ENCODE measurements around the gene CDH22.
A peak's percentile ranks its signal among the peaks of the same experiment; 100 is the strongest.

Gene CDH22

GRCh38 chr20:46325789-46326188 lies 17.5 kb upstream of the CDH22 start:
- Mint-ChIP-seq H3K4me3 (no peak overlapping the region), H3K27ac (ENCODE audit: low read depth) (no peak overlapping the region)

GRCh38 chr20:46324960-46325703 lies 16.8 kb upstream of the CDH22 start:
- Mint-ChIP-seq H3K4me3 (no peak overlapping the region), H3K36me3 (ENCODE audit: insufficient read depth) (no peaks in the 10 kb centered on the region), H3K4me1 (no peaks in the 10 kb centered on the region), H3K27ac (ENCODE audit: low read depth) (no peak overlapping the region), H3K9me3 (no peaks in the 10 kb centered on the region), H3K27me3 (peaks cover 77% of the 10 kb centered on the region)
- ATAC-seq (replicated peaks; ENCODE audit: extremely low read depth, poor library complexity, severe bottlenecking): no peak
- DNase-seq (ENCODE audit: low spot score in 2 of 2): no peak

More at GRCh38 chr20:46325789-46326188, 17.5 kb upstream of the CDH22 start:
- no peak for DNase-seq (ENCODE audit: low spot score in 2 of 2)
- Mint-ChIP-seq H3K4me1 (no peaks in the 10 kb centered on the region), H3K9me3 (no peaks in the 10 kb centered on the region), H3K27me3 (peaks cover 76% of the 10 kb centered on the region), H3K36me3 (ENCODE audit: insufficient read depth) (no peaks in the 10 kb centered on the region)
- no peak for ATAC-seq (replicated peaks; ENCODE audit: extremely low read depth, poor library complexity, severe bottlenecking)

GRCh38 chr20:46324379-46324778 lies 16.1 kb upstream of the CDH22 start:
- Mint-ChIP-seq H3K4me3 (no peak overlapping the region), H3K27me3 (peaks cover 77% of the 10 kb centered on the region), H3K27ac (ENCODE audit: low read depth) (no peak overlapping the region), H3K9me3 (no peaks in the 10 kb centered on the region), H3K4me1 (no peaks in the 10 kb centered on the region), H3K36me3 (ENCODE audit: insufficient read depth) (no peaks in the 10 kb centered on the region)
- DNase-seq (ENCODE audit: low spot score in 2 of 2) (no peak), ATAC-seq (replicated peaks; ENCODE audit: extremely low read depth, poor library complexity, severe bottlenecking) (no peak)

- no peaks in the 10 kb centered on the region for H3K36me3 Mint-ChIP-seq (ENCODE audit: insufficient read depth)
- DNase-seq (ENCODE audit: low spot score in 2 of 2) (no peak), ATAC-seq (replicated peaks; ENCODE audit: extremely low read depth, poor library complexity, severe bottlenecking) (no peak)
- no peaks in the 10 kb centered on the region for H3K4me1 Mint-ChIP-seq
- H3K27me3 Mint-ChIP-seq: peaks cover 77% of the 10 kb centered on the region
- no peak overlapping the region for H3K4me3 Mint-ChIP-seq
- no peaks in the 10 kb centered on the region for H3K9me3 Mint-ChIP-seq
- H3K27ac Mint-ChIP-seq (ENCODE audit: low read depth): no peak overlapping the region
Observed at GRCh38 chr20:46323557-46323956, 15.3 kb upstream of the CDH22 start.

- H3K4me1 Mint-ChIP-seq: no peaks in the 10 kb centered on the region
- H3K36me3 Mint-ChIP-seq (ENCODE audit: insufficient read depth): no peaks in the 10 kb centered on the region
- H3K27ac Mint-ChIP-seq (ENCODE audit: low read depth): no peak overlapping the region
- no peaks in the 10 kb centered on the region for H3K9me3 Mint-ChIP-seq
- no peak for ATAC-seq (replicated peaks; ENCODE audit: extremely low read depth, poor library complexity, severe bottlenecking)
- no peak overlapping the region for H3K4me3 Mint-ChIP-seq
- peaks cover 79% of the 10 kb centered on the region for H3K27me3 Mint-ChIP-seq
- no peak for DNase-seq (ENCODE audit: low spot score in 2 of 2)
Observed at GRCh38 chr20:46322641-46323040, 14.3 kb upstream of the CDH22 start.

- DNase-seq (ENCODE audit: low spot score in 2 of 2): no peak
- H3K27me3 Mint-ChIP-seq: peaks cover 93% of the 10 kb centered on the region
- no peaks in the 10 kb centered on the region for H3K9me3 Mint-ChIP-seq
- no peaks in the 10 kb centered on the region for H3K4me1 Mint-ChIP-seq
- no peak overlapping the region for H3K4me3 Mint-ChIP-seq
- ATAC-seq (replicated peaks; ENCODE audit: extremely low read depth, poor library complexity, severe bottlenecking): no peak
- H3K27ac Mint-ChIP-seq (ENCODE audit: low read depth): no peak overlapping the region
- no peaks in the 10 kb centered on the region for H3K36me3 Mint-ChIP-seq (ENCODE audit: insufficient read depth)
Observed at GRCh38 chr20:46317685-46318177, 9.4 kb upstream of the CDH22 start.

GRCh38 chr20:46316984-46317684 lies 8.8 kb upstream of the CDH22 start:
- DNase-seq (ENCODE audit: low spot score in 2 of 2) (no peak), ATAC-seq (replicated peaks; ENCODE audit: extremely low read depth, poor library complexity, severe bottlenecking) (no peak)
- Mint-ChIP-seq H3K9me3 (no peaks in the 10 kb centered on the region), H3K27me3 (peaks cover 93% of the 10 kb centered on the region), H3K4me3 (no peak overlapping the region), H3K36me3 (ENCODE audit: insufficient read depth) (no peaks in the 10 kb centered on the region), H3K27ac (ENCODE audit: low read depth) (no peak overlapping the region), H3K4me1 (peaks cover under 1% of the 10 kb centered on the region)

- no peak for DNase-seq (ENCODE audit: low spot score in 2 of 2)
- no peak overlapping the region for H3K4me3 Mint-ChIP-seq
- H3K36me3 Mint-ChIP-seq (ENCODE audit: insufficient read depth): peaks cover 2% of the 10 kb centered on the region
- H3K27me3 Mint-ChIP-seq: peaks cover 93% of the 10 kb centered on the region
- H3K27ac Mint-ChIP-seq (ENCODE audit: low read depth): no peak overlapping the region
- no peaks in the 10 kb centered on the region for H3K9me3 Mint-ChIP-seq
- H3K4me1 Mint-ChIP-seq: peaks cover 6% of the 10 kb centered on the region
- no peak for ATAC-seq (replicated peaks; ENCODE audit: extremely low read depth, poor library complexity, severe bottlenecking)
Observed at GRCh38 chr20:46315311-46315710, 7.0 kb upstream of the CDH22 start.

GRCh38 chr20:46312945-46313861 lies 4.9 kb upstream of the CDH22 start:
- Mint-ChIP-seq H3K9me3 (no peaks in the 10 kb centered on the region), H3K4me1 (peaks cover 6% of the 10 kb centered on the region), H3K27ac (ENCODE audit: low read depth) (no peak overlapping the region), H3K36me3 (ENCODE audit: insufficient read depth) (peaks cover 2% of the 10 kb centered on the region), H3K27me3 (peaks cover 93% of the 10 kb centered on the region), H3K4me3 (no peak overlapping the region)
- no peak for DNase-seq (ENCODE audit: low spot score in 2 of 2)
- ATAC-seq (replicated peaks; ENCODE audit: extremely low read depth, poor library complexity, severe bottlenecking): no peak

GRCh38 chr20:46312075-46312944 lies 4.0 kb upstream of the CDH22 start:
- Mint-ChIP-seq H3K36me3 (ENCODE audit: insufficient read depth) (peaks cover 2% of the 10 kb centered on the region), H3K27me3 (peaks cover 87% of the 10 kb centered on the region), H3K9me3 (no peaks in the 10 kb centered on the region), H3K27ac (ENCODE audit: low read depth) (no peak overlapping the region), H3K4me1 (peaks cover 6% of the 10 kb centered on the region), H3K4me3 (peak overlapping the region; percentile 2)
- DNase-seq (ENCODE audit: low spot score in 2 of 2): no peak
- ATAC-seq (replicated peaks; ENCODE audit: extremely low read depth, poor library complexity, severe bottlenecking): no peak

GRCh38 chr20:46311719-46312074 lies 3.4 kb upstream of the CDH22 start:
- ATAC-seq (replicated peaks; ENCODE audit: extremely low read depth, poor library complexity, severe bottlenecking) (no peak), DNase-seq (ENCODE audit: low spot score in 2 of 2) (no peak)
- Mint-ChIP-seq H3K4me1 (peaks cover 8% of the 10 kb centered on the region), H3K4me3 (peak overlapping the region; percentile 2), H3K27me3 (peaks cover 85% of the 10 kb centered on the region), H3K36me3 (ENCODE audit: insufficient read depth) (peaks cover 2% of the 10 kb centered on the region), H3K9me3 (no peaks in the 10 kb centered on the region), H3K27ac (ENCODE audit: low read depth) (no peak overlapping the region)
